PFSK-1 (cell line): ENCODE measurements around the gene C5orf22.

ENCODE experiments used
- FOXP2 ChIP-seq: optimal IDR thresholded peaks from 2 replicates; pipeline ENCODE3; 2011; ENCODE audit warnings: borderline replicate concordance, control low read depth, inconsistent platforms; ENCODE audit not compliant: insufficient read depth; ENCODE audit errors: extremely low read length, extremely low read depth
- POLR2AphosphoS5 ChIP-seq: IDR thresholded peaks from 2 replicates; pipeline ENCODE4 v1.6.1; 2012; ENCODE audit warnings: low read depth, mild to moderate bottlenecking, control low read depth, low read length, moderate library complexity
- SIN3A ChIP-seq: IDR thresholded peaks from 2 replicates; pipeline ENCODE4 v1.6.1; 2012; ENCODE audit warnings: mild to moderate bottlenecking, low read length, moderate library complexity, borderline replicate concordance; ENCODE audit not compliant: insufficient read depth
- TAF1 ChIP-seq: IDR thresholded peaks from 2 replicates; pipeline ENCODE4 v1.6.1; 2012; ENCODE audit warnings: low read length, control low read depth, borderline replicate concordance; ENCODE audit not compliant: insufficient read depth
- TF ChIP-seq, protein P1 (sequence below), 2 experiments: IDR thresholded peaks; 2 replicates each; pipeline versions ENCODE4 v1.6.1 to v1.8.0; 2011 to 2012; ENCODE audit warnings: low read depth in 2 of 2, low read length in 2 of 2, control low read depth in 1 of 2, inconsistent platforms in 1 of 2, mild to moderate bottlenecking in 1 of 2, moderate library complexity in 1 of 2; ENCODE audit not compliant: insufficient read depth in 1 of 2

C5orf22 gene

DNA sequence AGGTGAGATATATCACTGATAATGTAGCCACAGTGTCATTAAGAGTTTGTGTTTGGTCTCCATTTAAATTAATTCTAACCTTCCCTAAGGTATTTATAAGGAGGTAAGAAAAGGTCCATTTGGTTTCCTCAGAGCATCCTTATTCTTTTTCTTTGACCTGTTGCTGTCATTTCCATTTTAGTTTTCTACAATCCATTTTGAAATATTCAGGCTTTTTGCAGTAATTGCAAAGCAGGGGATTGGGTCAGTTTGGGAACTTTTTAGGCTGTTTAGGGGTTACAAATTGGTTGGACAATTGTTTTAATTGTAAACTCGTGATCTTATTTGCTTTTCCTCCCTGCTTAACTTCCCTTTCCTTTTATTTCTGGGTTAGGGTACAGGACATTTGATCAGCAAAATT is 64.3 kb downstream of the C5orf22 start:
- no peak for TF ChIP-seq FOXP2
- TF ChIP-seq SIN3A, result no peak
- TF ChIP-seq TAF1, result no peak
- TF ChIP-seq, protein P1, sequence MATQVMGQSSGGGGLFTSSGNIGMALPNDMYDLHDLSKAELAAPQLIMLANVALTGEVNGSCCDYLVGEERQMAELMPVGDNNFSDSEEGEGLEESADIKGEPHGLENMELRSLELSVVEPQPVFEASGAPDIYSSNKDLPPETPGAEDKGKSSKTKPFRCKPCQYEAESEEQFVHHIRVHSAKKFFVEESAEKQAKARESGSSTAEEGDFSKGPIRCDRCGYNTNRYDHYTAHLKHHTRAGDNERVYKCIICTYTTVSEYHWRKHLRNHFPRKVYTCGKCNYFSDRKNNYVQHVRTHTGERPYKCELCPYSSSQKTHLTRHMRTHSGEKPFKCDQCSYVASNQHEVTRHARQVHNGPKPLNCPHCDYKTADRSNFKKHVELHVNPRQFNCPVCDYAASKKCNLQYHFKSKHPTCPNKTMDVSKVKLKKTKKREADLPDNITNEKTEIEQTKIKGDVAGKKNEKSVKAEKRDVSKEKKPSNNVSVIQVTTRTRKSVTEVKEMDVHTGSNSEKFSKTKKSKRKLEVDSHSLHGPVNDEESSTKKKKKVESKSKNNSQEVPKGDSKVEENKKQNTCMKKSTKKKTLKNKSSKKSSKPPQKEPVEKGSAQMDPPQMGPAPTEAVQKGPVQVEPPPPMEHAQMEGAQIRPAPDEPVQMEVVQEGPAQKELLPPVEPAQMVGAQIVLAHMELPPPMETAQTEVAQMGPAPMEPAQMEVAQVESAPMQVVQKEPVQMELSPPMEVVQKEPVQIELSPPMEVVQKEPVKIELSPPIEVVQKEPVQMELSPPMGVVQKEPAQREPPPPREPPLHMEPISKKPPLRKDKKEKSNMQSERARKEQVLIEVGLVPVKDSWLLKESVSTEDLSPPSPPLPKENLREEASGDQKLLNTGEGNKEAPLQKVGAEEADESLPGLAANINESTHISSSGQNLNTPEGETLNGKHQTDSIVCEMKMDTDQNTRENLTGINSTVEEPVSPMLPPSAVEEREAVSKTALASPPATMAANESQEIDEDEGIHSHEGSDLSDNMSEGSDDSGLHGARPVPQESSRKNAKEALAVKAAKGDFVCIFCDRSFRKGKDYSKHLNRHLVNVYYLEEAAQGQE (IDR thresholded peaks at IDR 0.05; ENCODE audit: insufficient read depth in 1 of 2, low read depth in 2 of 2, low read length in 2 of 2), result no peak
- TF ChIP-seq POLR2AphosphoS5, result no peak

DNA sequence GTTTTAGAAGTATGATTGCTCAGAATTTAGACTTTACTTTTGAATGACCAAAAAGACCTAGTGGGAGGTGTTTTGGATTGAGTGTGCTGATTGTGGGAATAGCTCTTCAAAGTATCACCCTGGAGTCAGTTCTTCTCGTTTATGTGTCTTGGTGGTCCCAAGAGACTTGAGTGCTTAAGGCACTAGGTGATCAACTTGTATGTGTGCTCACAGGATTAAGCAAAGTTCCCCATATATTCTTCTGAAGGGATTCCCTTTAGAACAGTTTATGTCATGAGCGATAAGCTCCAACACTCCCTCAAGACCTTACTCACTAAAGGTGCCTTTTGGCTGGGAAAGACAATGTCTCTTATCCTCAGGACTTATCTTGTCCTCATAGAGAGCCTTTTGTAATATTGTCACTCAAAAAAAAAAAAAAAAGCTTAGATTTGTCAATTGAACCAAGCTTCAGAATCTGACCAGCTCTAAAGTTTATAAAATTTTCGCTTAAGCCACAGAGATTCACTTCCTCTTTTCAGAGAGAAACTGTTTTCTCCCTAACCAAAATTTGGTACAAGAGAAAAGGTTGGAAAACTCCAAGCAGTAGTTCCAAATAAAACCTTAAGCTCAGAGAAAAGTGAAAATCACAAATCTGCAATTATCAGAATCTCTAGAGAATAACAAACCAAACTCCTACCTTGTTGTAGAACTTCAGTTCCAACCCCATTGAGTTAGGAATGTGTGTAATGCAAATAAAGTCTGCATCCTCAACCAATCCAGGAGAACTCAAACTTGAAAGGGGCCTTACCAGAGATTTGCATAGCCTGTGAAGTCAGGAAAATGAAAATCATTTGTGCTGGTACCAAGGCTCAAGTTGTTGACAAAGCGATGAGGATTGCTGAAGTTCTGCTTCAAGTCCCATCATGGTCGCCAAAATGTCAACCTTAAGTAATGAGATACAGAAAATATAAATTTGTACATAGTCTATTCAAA is 66.8 kb downstream of the C5orf22 start:
- TF ChIP-seq FOXP2, result no peak
- TF ChIP-seq TAF1, result no peak
- no peak for TF ChIP-seq SIN3A
- TF ChIP-seq, protein P1 (IDR thresholded peaks at IDR 0.05; ENCODE audit: insufficient read depth in 1 of 2, low read depth in 2 of 2, low read length in 2 of 2), result no peak
- TF ChIP-seq POLR2AphosphoS5, result no peak

DNA sequence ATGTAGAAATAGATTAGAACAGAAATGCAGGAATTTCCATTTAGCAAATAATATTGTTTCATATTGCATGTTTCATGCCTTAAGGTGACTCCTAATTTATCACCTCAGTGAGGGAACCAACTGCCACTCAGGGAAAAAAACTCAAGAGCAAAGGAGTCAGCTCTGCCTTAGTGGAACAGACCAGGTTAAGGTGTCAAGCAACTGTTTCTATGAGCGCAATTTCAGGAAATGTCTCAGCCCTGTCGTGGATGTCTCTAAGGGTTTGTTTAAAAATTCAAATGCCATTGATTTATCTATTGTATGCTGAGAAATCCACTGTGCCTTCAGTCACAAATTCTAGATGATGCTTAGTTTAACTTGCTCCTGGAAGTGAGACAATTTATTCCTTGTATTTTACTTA is 72.1 kb downstream of the C5orf22 start:
- TF ChIP-seq, protein P1 (IDR thresholded peaks at IDR 0.05; ENCODE audit: insufficient read depth in 1 of 2, low read depth in 2 of 2, low read length in 2 of 2), result no peak
- no peak for TF ChIP-seq FOXP2
- TF ChIP-seq SIN3A, result no peak
- TF ChIP-seq TAF1, result no peak
- TF ChIP-seq POLR2AphosphoS5, result no peak

DNA sequence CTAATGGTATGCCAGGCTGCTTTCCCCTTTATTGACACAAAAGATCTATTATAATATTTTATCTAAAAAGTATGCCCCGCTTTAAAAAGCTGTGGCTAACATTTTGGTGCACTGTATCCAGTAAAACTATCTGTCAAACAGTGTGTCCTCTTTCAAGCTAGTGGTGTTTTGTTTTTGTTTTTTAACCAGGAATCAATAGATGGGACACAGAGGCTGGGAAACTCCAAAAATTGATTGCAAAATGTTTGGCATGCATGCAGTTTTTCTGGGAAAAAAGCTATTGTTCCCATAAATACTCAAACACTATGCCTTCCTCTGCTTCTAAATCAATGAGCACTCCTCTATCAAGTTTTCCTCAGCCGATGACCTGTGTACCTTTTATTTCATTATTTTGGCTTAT is 72.5 kb downstream of the C5orf22 start:
- no peak for TF ChIP-seq POLR2AphosphoS5
- no peak for TF ChIP-seq TAF1
- TF ChIP-seq SIN3A, result no peak
- TF ChIP-seq FOXP2, result no peak
- TF ChIP-seq, protein P1 (IDR thresholded peaks at IDR 0.05; ENCODE audit: insufficient read depth in 1 of 2, low read depth in 2 of 2, low read length in 2 of 2), result no peak
